Measurements from ENCODE around the gene DBI. TPM values are rescaled to one million over a fixed set of nuclear protein-coding genes. Genes with fewer than 3 reads are reported as not detected.

DBI gene
- polyA plus RNA-seq, 1 donor from 2014 or later: 110 TPM

- H3K36me3 ChIP-seq (ENCODE audit: insufficient read depth, low read length): peaks cover 15% of the 10 kb centered on the region
- no peak overlapping the region for H3K9ac ChIP-seq (ENCODE audit: low read length)
- no peaks in the 10 kb centered on the region for H3K9me2 ChIP-seq (ENCODE audit: insufficient read depth, low read length)
- H3K9me3 ChIP-seq (ENCODE audit: low read length): no peaks in the 10 kb centered on the region
- no peaks in the 10 kb centered on the region for H4K20me1 ChIP-seq (ENCODE audit: insufficient read depth)
- H3K4me2 ChIP-seq (ENCODE audit: low read length): no peak overlapping the region
- TF ChIP-seq, protein P1, sequence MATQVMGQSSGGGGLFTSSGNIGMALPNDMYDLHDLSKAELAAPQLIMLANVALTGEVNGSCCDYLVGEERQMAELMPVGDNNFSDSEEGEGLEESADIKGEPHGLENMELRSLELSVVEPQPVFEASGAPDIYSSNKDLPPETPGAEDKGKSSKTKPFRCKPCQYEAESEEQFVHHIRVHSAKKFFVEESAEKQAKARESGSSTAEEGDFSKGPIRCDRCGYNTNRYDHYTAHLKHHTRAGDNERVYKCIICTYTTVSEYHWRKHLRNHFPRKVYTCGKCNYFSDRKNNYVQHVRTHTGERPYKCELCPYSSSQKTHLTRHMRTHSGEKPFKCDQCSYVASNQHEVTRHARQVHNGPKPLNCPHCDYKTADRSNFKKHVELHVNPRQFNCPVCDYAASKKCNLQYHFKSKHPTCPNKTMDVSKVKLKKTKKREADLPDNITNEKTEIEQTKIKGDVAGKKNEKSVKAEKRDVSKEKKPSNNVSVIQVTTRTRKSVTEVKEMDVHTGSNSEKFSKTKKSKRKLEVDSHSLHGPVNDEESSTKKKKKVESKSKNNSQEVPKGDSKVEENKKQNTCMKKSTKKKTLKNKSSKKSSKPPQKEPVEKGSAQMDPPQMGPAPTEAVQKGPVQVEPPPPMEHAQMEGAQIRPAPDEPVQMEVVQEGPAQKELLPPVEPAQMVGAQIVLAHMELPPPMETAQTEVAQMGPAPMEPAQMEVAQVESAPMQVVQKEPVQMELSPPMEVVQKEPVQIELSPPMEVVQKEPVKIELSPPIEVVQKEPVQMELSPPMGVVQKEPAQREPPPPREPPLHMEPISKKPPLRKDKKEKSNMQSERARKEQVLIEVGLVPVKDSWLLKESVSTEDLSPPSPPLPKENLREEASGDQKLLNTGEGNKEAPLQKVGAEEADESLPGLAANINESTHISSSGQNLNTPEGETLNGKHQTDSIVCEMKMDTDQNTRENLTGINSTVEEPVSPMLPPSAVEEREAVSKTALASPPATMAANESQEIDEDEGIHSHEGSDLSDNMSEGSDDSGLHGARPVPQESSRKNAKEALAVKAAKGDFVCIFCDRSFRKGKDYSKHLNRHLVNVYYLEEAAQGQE (IDR thresholded peaks at IDR 0.05; ENCODE audit: borderline replicate concordance): no peak
- TF ChIP-seq RAD21 (conservative IDR thresholded peaks at IDR 0.05) (no peak), TAF1 (IDR thresholded peaks at IDR 0.05; ENCODE audit: low read depth) (no peak), MXI1 (conservative IDR thresholded peaks at IDR 0.05; ENCODE audit: poor library complexity, severe bottlenecking) (no peak), EZH2 (IDR thresholded peaks at IDR 0.05; ENCODE audit: borderline replicate concordance, insufficient read depth, low read length, poor library complexity, severe bottlenecking) (no peak), POLR2AphosphoS5 (IDR thresholded peaks at IDR 0.05) (no peak), EP300 (conservative IDR thresholded peaks at IDR 0.05; ENCODE audit: poor library complexity, severe bottlenecking) (no peak), SMC3 (conservative IDR thresholded peaks at IDR 0.05; ENCODE audit: poor library complexity) (no peak)
- TF ChIP-seq, protein P2, sequence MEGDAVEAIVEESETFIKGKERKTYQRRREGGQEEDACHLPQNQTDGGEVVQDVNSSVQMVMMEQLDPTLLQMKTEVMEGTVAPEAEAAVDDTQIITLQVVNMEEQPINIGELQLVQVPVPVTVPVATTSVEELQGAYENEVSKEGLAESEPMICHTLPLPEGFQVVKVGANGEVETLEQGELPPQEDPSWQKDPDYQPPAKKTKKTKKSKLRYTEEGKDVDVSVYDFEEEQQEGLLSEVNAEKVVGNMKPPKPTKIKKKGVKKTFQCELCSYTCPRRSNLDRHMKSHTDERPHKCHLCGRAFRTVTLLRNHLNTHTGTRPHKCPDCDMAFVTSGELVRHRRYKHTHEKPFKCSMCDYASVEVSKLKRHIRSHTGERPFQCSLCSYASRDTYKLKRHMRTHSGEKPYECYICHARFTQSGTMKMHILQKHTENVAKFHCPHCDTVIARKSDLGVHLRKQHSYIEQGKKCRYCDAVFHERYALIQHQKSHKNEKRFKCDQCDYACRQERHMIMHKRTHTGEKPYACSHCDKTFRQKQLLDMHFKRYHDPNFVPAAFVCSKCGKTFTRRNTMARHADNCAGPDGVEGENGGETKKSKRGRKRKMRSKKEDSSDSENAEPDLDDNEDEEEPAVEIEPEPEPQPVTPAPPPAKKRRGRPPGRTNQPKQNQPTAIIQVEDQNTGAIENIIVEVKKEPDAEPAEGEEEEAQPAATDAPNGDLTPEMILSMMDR (IDR thresholded peaks at IDR 0.05; ENCODE audit: poor library complexity, severe bottlenecking): no peak
- H3K79me2 ChIP-seq (replicated peaks; ENCODE audit: insufficient read depth, low read length): peaks cover 3% of the 10 kb centered on the region
- no peaks in the 10 kb centered on the region for H3K27me3 ChIP-seq (ENCODE audit: insufficient read depth, low read depth, low read length)
- no peaks in the 10 kb centered on the region for H3F3A ChIP-seq (ENCODE audit: insufficient read depth, low read length, poor library complexity, severe bottlenecking)
- H3K4me3 ChIP-seq (ENCODE audit: low read length): no peak overlapping the region
- no peak overlapping the region for H3K27ac ChIP-seq (ENCODE audit: low read length)
- H2AFZ ChIP-seq (ENCODE audit: low read depth, low read length): no peak overlapping the region
These were observed 4.3 kb downstream of the DBI start for GRCh38 chr2:119371111-119371510.

GRCh38 chr2:119372778-119373568, 6.2 kb downstream of the DBI start:
- peaks cover 15% of the 10 kb centered on the region for H3K36me3 ChIP-seq (ENCODE audit: insufficient read depth, low read length)
- no peak overlapping the region for H2AFZ ChIP-seq (ENCODE audit: low read depth, low read length)
- H3K9ac ChIP-seq (ENCODE audit: low read length): no peak overlapping the region
- no peak overlapping the region for H3K4me3 ChIP-seq (ENCODE audit: low read length)
- no peak overlapping the region for H3K27ac ChIP-seq (ENCODE audit: low read length)
- H4K20me1 ChIP-seq (ENCODE audit: insufficient read depth): no peaks in the 10 kb centered on the region
- TF ChIP-seq, protein P1 (IDR thresholded peaks at IDR 0.05; ENCODE audit: borderline replicate concordance): no peak
- TF ChIP-seq SMC3 (conservative IDR thresholded peaks at IDR 0.05; ENCODE audit: poor library complexity) (no peak), EP300 (conservative IDR thresholded peaks at IDR 0.05; ENCODE audit: poor library complexity, severe bottlenecking) (no peak), RAD21 (conservative IDR thresholded peaks at IDR 0.05) (no peak), EZH2 (IDR thresholded peaks at IDR 0.05; ENCODE audit: borderline replicate concordance, insufficient read depth, low read length, poor library complexity, severe bottlenecking) (no peak), TAF1 (IDR thresholded peaks at IDR 0.05; ENCODE audit: low read depth) (no peak), POLR2AphosphoS5 (IDR thresholded peaks at IDR 0.05) (no peak), MXI1 (conservative IDR thresholded peaks at IDR 0.05; ENCODE audit: poor library complexity, severe bottlenecking) (no peak)
- TF ChIP-seq, protein P2 (IDR thresholded peaks at IDR 0.05; ENCODE audit: poor library complexity, severe bottlenecking): no peak
- H3K9me3 ChIP-seq (ENCODE audit: low read length): no peaks in the 10 kb centered on the region
- H3F3A ChIP-seq (ENCODE audit: insufficient read depth, low read length, poor library complexity, severe bottlenecking): no peaks in the 10 kb centered on the region
- H3K4me2 ChIP-seq (ENCODE audit: low read length): no peak overlapping the region
- no peaks in the 10 kb centered on the region for H3K27me3 ChIP-seq (ENCODE audit: insufficient read depth, low read depth, low read length)
- H3K79me2 ChIP-seq (replicated peaks; ENCODE audit: insufficient read depth, low read length): no peaks in the 10 kb centered on the region
- no peaks in the 10 kb centered on the region for H3K9me2 ChIP-seq (ENCODE audit: insufficient read depth, low read length)
